GM23248 (cell line): ENCODE measurements around the gene ICA1.

Source experiments
- EZH2 ChIP-seq: fragments of 200-600 bp; sonication (generic); IDR thresholded peaks from 2 replicates; pipeline ENCODE4 v1.6.1; 2018; ENCODE audit warnings: antibody characterized with exemption, mild to moderate bottlenecking; ENCODE audit not compliant: insufficient read depth, poor library complexity, severe bottlenecking
- EZH2phosphoT487 ChIP-seq: fragments of 200-600 bp; sonication (generic); IDR thresholded peaks from 2 replicates; pipeline ENCODE4 v1.6.1; 2018; ENCODE audit warnings: antibody characterized with exemption, moderate library complexity, mild to moderate bottlenecking, low read depth; ENCODE audit not compliant: insufficient read depth

DNA sequence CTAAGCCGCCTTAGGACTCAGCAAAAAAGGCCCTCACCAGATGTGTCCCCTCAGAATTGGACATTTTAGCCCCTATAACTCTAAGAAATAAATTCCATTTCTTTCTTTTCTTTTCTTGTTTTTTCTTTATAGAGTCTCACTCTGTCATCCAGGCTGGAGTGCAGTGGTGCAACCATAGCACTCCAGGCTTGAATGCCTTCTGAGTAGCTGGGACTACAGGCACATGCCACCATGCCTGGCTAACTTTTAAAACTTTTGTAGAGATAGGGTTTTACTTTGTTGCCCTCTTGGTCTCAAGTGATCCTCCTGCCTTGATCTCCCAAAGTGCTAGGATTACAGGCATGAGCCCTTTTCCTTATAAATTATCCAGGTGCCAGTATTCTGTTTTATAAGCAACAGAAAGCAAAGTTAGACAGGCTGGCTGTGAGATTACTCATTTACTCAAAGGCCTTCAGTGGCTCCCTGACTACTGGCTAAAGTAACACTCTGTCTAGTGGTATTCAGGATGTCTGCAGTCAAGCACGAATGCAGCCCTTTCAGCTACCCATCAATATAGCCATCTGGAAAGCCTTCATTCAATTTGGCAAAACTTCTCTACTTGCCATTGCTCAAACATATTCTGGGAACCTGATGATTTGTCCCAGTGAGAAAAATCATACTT lies 128.6 kb downstream of the ICA1 start:
- TF ChIP-seq EZH2 (no peak), EZH2phosphoT487 (no peak)
